OCI-LY7 (cell line): ENCODE data around the gene MAGEF1. TPM values are rescaled to one million over a fixed set of nuclear protein-coding genes. Genes with fewer than 3 reads are reported as not detected.

ENCODE experiments used
- BruUV-seq: library from RNA; stranded (reverse); fragments of 400-500 nt; replicated peaks from 2 replicates; lab custom pipeline; 2021; lab: Mats Ljungman, UMichigan
- CTCF ChIA-PET: fragments of 300-600 bp; sonication (Branson Sonifier 250); formaldehyde crosslinking; loops from one replicate; lab custom pipeline; 2022; ENCODE audit warnings: antibody characterized with exemption; ENCODE audit not compliant: unreplicated experiment; lab: Charles Lee
- POLR2A ChIA-PET: fragments of 300-600 bp; sonication (Branson Sonifier 250); formaldehyde crosslinking; loops from one replicate; lab custom pipeline; 2022; ENCODE audit warnings: antibody characterized with exemption; lab: Charles Lee
- DNase-seq: peaks from one replicate; pipeline ENCODE4 v3.0.0-alpha.2; 2015; ENCODE audit warnings: low spot score
- H2AFZ ChIP-seq: fragments of 200-600 bp; sonication (generic), shearing (Covaris generic); 2 replicates; pipeline ENCODE4 v1.6.1; 2014; ENCODE audit warnings: mild to moderate bottlenecking, antibody characterized with exemption, low read length, moderate library complexity
- H3K27ac ChIP-seq: fragments of 200-600 bp; sonication (generic); 2 replicates; pipeline ENCODE4 v1.5.1; 2014; ENCODE audit warnings: mixed run types, low read depth, mild to moderate bottlenecking, moderate library complexity, low read length, inconsistent platforms; ENCODE audit not compliant: poor library complexity, severe bottlenecking
- H3K36me3 ChIP-seq: fragments of 200-600 bp; sonication (generic); 2 replicates; pipeline ENCODE4 v1.6.1; 2014; ENCODE audit warnings: mild to moderate bottlenecking, antibody characterized with exemption, low read length, moderate library complexity, mixed read lengths; ENCODE audit not compliant: insufficient read depth
- H3K4me1 ChIP-seq: fragments of 200-600 bp; sonication (generic); 2 replicates; pipeline ENCODE4 v1.5.1; 2014; ENCODE audit warnings: mild to moderate bottlenecking, low read length; ENCODE audit not compliant: insufficient read depth, poor library complexity, severe bottlenecking
- H3K4me2 ChIP-seq: fragments of 200-600 bp; sonication (generic); 2 replicates; pipeline ENCODE4 v1.6.1; 2014; ENCODE audit warnings: mild to moderate bottlenecking, low read length
- H3K4me3 ChIP-seq: fragments of 200-600 bp; sonication (generic); 2 replicates; pipeline ENCODE4 v1.5.1; 2014; ENCODE audit warnings: mild to moderate bottlenecking, low read depth, low read length; ENCODE audit not compliant: poor library complexity, severe bottlenecking
- H3K79me2 ChIP-seq: fragments of 200-600 bp; sonication (generic); 2 replicates; pipeline ENCODE4 v1.6.1; 2016; ENCODE audit warnings: low read depth, mild to moderate bottlenecking, low read length, moderate library complexity, mixed read lengths; ENCODE audit not compliant: insufficient read depth
- H3K9me2 ChIP-seq: fragments of 200-600 bp; sonication (generic); 2 replicates; pipeline ENCODE4 v1.6.1; 2016; ENCODE audit warnings: mild to moderate bottlenecking, low read length, mixed read lengths; ENCODE audit not compliant: insufficient read depth
- H3K9me3 ChIP-seq: fragments of 200-600 bp; sonication (generic); 2 replicates; pipeline ENCODE4 v1.6.1; 2014; ENCODE audit warnings: mild to moderate bottlenecking, mixed run types, low read length, mixed read lengths
- H4K20me1 ChIP-seq: fragments of 200-600 bp; sonication (generic); 2 replicates; pipeline ENCODE4 v1.6.1; 2014; ENCODE audit warnings: mild to moderate bottlenecking, antibody characterized with exemption, low read length, moderate library complexity, mixed read lengths; ENCODE audit not compliant: insufficient read depth
- EZH2phosphoT487 ChIP-seq: fragments of 200-600 bp; sonication (generic); IDR thresholded peaks from 2 replicates; pipeline ENCODE4 v1.6.1; 2018; ENCODE audit warnings: low read depth, borderline replicate concordance, mild to moderate bottlenecking, mixed run types, antibody characterized with exemption, low read length, moderate library complexity, mixed read lengths
- intact Hi-C: fragments of 100-400 bp; cut with micrococcal nuclease; formaldehyde crosslinking; loops from one replicate; pipeline ENCODE4 v1.10.0; 2022; ENCODE audit not compliant: unreplicated experiment
- total RNA-seq, 2 experiments: library from RNA; depleted of rRNA in 1 of 2; stranded (reverse); fragments of >200 nt in 1 of 2; shearing (Covaris generic) in 1 of 2; gene quantifications; 2 replicates each; pipeline ENCODE4 v1.2.3, GENCODE V29; 2014 to 2022
- TF ChIP-seq, protein P1 (sequence below): fragments of 200-600 bp; sonication (generic); conservative IDR thresholded peaks from 2 replicates; pipeline ENCODE4 v1.5.1; 2014; ENCODE audit warnings: mild to moderate bottlenecking, antibody characterized with exemption, low read length, moderate library complexity, mixed read lengths

Gene MAGEF1
- total RNA-seq, 2 experiments from 2014 or later: 29.2 to 47.8 TPM

DNA sequence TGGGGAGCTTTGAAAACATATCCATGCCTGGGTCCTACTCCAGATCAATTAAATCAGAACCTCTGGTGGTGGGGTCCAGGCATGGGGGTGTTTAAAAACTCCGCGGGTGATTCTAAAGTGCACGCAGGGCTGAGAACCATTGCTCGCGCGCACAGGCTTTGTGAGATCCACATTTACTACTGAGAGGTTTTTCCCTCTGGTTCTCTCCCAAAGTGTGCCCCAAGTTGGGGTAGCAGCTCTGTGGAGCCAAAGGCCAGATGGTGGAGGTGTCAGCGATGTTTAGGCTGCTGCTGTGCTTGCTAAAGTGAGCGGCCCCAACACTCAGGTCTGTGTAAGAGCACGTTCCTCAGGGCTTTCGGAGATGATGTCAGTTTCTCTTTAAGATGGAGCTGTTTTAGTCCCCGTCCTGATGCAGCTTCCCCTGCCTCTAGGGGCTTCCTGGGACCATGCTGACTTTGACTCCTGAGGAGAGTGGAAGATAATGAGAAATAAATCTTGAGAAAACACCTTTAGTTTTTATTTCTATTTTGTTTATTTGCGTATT lies 13.4 kb upstream of the MAGEF1 start:
- CTCF ChIA-PET: interaction anchor here (0.6 to 0.8 kb wide), 2 partner anchors 12 to 83 kb away, joined by 3 read pairs; no protein-coding TSS in a partner anchor
- Histone ChIP-seq H3K4me1 (no peaks in the 10 kb centered on the region), H2AFZ (no peak overlapping the region), H4K20me1 (no peaks in the 10 kb centered on the region), H3K79me2 (no peaks in the 10 kb centered on the region), H3K27ac (no peak overlapping the region), H3K9me2 (no peaks in the 10 kb centered on the region), H3K4me2 (no peak overlapping the region), H3K9me3 (no peaks in the 10 kb centered on the region), H3K36me3 (no peaks in the 10 kb centered on the region), H3K4me3 (no peak overlapping the region)
- TF ChIP-seq, protein P1, sequence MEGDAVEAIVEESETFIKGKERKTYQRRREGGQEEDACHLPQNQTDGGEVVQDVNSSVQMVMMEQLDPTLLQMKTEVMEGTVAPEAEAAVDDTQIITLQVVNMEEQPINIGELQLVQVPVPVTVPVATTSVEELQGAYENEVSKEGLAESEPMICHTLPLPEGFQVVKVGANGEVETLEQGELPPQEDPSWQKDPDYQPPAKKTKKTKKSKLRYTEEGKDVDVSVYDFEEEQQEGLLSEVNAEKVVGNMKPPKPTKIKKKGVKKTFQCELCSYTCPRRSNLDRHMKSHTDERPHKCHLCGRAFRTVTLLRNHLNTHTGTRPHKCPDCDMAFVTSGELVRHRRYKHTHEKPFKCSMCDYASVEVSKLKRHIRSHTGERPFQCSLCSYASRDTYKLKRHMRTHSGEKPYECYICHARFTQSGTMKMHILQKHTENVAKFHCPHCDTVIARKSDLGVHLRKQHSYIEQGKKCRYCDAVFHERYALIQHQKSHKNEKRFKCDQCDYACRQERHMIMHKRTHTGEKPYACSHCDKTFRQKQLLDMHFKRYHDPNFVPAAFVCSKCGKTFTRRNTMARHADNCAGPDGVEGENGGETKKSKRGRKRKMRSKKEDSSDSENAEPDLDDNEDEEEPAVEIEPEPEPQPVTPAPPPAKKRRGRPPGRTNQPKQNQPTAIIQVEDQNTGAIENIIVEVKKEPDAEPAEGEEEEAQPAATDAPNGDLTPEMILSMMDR: no peak
- intact Hi-C loops: no loop called here
- no peak for DNase-seq
- POLR2A ChIA-PET: no interaction called here
- no TSS peak for BruUV-seq

DNA sequence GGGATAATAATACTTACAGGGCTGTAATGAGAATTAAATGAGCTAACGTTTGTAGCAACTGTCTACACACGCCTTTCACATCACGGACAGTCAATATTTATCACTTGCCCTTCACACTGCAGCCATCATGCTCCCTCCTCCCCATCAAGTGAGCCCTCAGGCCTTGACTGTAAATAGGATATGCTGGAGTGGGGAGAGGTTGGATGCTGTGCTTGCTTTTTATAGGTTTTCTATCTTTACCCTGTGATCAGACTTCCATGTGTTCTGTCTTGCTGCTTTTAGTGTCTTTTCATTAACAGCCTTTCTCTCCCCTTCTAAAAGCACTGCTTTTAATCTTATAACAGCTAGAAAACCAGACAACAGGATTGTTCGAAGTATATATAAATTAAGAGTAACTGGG lies 12.8 kb upstream of the MAGEF1 start:
- TF ChIP-seq, protein P1: no peak
- TF ChIP-seq EZH2phosphoT487: no peak
- Histone ChIP-seq H4K20me1 (no peaks in the 10 kb centered on the region), H3K4me1 (no peaks in the 10 kb centered on the region), H3K79me2 (no peaks in the 10 kb centered on the region), H3K27ac (no peak overlapping the region), H3K4me3 (no peak overlapping the region), H3K36me3 (no peaks in the 10 kb centered on the region), H3K9me3 (no peaks in the 10 kb centered on the region), H3K4me2 (no peak overlapping the region), H3K9me2 (no peaks in the 10 kb centered on the region), H2AFZ (no peak overlapping the region)
- no TSS peak for BruUV-seq
- intact Hi-C loops: no loop called here
- POLR2A ChIA-PET: interaction anchor here (1.0 kb wide), 1 partner anchor 163 kb away, joined by 3 read pairs; no protein-coding TSS in a partner anchor
- DNase-seq: no peak
- CTCF ChIA-PET: interaction anchor here (0.6 to 0.8 kb wide), 2 partner anchors 12 to 83 kb away, joined by 3 read pairs; no protein-coding TSS in a partner anchor

DNA sequence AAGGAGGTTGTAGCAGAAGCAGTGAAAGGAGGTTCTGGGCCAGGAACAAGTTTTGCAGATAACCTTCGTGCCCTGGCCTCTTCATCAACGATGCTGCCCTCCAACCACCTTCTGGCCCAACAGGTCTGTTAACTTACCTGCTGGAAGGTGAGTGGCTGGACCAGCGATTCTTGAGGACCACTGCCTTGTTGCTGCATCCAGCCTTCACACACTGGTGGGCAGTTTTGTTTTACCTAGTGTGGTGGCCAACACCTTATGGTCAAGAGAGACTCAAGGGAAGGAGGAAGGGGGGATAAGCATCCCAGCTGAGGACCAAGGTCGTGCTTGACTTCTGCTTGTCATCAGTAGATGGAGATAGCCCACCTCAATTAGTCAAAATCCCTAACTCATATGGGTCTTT lies 7.8 kb upstream of the MAGEF1 start:
- ChIA-PET POLR2A (no interaction called here), CTCF (no interaction called here)
- no peaks in the 10 kb centered on the region for H3K79me2 ChIP-seq
- no peak overlapping the region for H3K4me3 ChIP-seq
- H3K9me2 ChIP-seq: no peaks in the 10 kb centered on the region
- H4K20me1 ChIP-seq: no peaks in the 10 kb centered on the region
- no TSS peak for BruUV-seq
- no peaks in the 10 kb centered on the region for H3K4me1 ChIP-seq
- no peak overlapping the region for H3K4me2 ChIP-seq
- H3K9me3 ChIP-seq: no peaks in the 10 kb centered on the region
- intact Hi-C loops: no loop called here
- TF ChIP-seq, protein P1: no peak
- no peak for TF ChIP-seq EZH2phosphoT487
- no peaks in the 10 kb centered on the region for H3K36me3 ChIP-seq
- no peak overlapping the region for H3K27ac ChIP-seq
- H2AFZ ChIP-seq: no peak overlapping the region
- no peak for DNase-seq
